Uterus (tissue), 2 donors: ENCODE measurements around the gene ADAP1.

Experiments
- CTCF ChIP-seq, 4 experiments: fragments of 200-600 bp in 2 of 4; fragments of 450-650 bp in 2 of 4; sonication (generic) in 2 of 4; IDR thresholded peaks; one replicate each; pipeline ENCODE4 v1.5.1; 2016 to 2019; ENCODE audit warnings: antibody characterized with exemption in 4 of 4, mild to moderate bottlenecking in 2 of 4, moderate library complexity in 1 of 4
- POLR2A ChIP-seq, 2 donors: fragments of 450-650 bp; IDR thresholded peaks; one replicate each; pipeline ENCODE4 v1.6.1; 2016; ENCODE audit warnings: antibody characterized with exemption in 2 of 2, mild to moderate bottlenecking in 1 of 2, moderate library complexity in 1 of 2

GRCh38 chr7:974172-974571 lies 19.7 kb upstream of the ADAP1 start:
- TF ChIP-seq POLR2A (IDR thresholded peaks at IDR 0.05), result no peak
- TF ChIP-seq CTCF (IDR thresholded peaks at IDR 0.05), result no peak
